Astrocyte of the cerebellum (primary cell): ENCODE results near the gene SMG6.
A peak's percentile ranks its signal among the peaks of the same experiment; 100 is the strongest.

Source experiments
- DNase-seq: peaks from one replicate; pipeline ENCODE4 v3.0.0-alpha.2; 2011; ENCODE audit warnings: low read depth
- H3K4me3 ChIP-seq: 2 replicates; pipeline ENCODE4 v1.5.1; 2011; ENCODE audit warnings: mild to moderate bottlenecking, low read depth, low read length, moderate library complexity
- in situ Hi-C: cut with HindIII; loops from 2 replicates; pipeline ENCODE4 v1.10.0; 2017; ENCODE audit warnings: low sequenced_read_pairs
- TF ChIP-seq, protein P1 (sequence below): IDR thresholded peaks from 2 replicates; pipeline ENCODE4 v1.5.1; 2012; ENCODE audit warnings: low read length, low read depth, moderate library complexity, mild to moderate bottlenecking; ENCODE audit errors: missing control alignments

The SMG6 gene

GRCh38 chr17:2197271-2197670 is 106.3 kb downstream of the SMG6 start:
- TF ChIP-seq, protein P1, sequence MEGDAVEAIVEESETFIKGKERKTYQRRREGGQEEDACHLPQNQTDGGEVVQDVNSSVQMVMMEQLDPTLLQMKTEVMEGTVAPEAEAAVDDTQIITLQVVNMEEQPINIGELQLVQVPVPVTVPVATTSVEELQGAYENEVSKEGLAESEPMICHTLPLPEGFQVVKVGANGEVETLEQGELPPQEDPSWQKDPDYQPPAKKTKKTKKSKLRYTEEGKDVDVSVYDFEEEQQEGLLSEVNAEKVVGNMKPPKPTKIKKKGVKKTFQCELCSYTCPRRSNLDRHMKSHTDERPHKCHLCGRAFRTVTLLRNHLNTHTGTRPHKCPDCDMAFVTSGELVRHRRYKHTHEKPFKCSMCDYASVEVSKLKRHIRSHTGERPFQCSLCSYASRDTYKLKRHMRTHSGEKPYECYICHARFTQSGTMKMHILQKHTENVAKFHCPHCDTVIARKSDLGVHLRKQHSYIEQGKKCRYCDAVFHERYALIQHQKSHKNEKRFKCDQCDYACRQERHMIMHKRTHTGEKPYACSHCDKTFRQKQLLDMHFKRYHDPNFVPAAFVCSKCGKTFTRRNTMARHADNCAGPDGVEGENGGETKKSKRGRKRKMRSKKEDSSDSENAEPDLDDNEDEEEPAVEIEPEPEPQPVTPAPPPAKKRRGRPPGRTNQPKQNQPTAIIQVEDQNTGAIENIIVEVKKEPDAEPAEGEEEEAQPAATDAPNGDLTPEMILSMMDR: no peak
- in situ Hi-C loops: no loop called here
- no peak overlapping the region for H3K4me3 ChIP-seq
- no peak for DNase-seq

GRCh38 chr17:2195729-2196128 is 107.9 kb downstream of the SMG6 start:
- no peak for DNase-seq
- no peak overlapping the region for H3K4me3 ChIP-seq
- TF ChIP-seq, protein P1: no peak
- in situ Hi-C loops: no loop called here

GRCh38 chr17:2194889-2195335 is 108.7 kb downstream of the SMG6 start:
- no peak overlapping the region for H3K4me3 ChIP-seq
- TF ChIP-seq, protein P1: no peak
- DNase-seq: no peak
- in situ Hi-C loops: no loop called here

GRCh38 chr17:2192367-2193057 is 111.1 kb downstream of the SMG6 start:
- TF ChIP-seq, protein P1: peak; percentile 16
- DNase-seq: peak; percentile 94
- H3K4me3 ChIP-seq: no peak overlapping the region
- in situ Hi-C loops: no loop called here

DNA sequence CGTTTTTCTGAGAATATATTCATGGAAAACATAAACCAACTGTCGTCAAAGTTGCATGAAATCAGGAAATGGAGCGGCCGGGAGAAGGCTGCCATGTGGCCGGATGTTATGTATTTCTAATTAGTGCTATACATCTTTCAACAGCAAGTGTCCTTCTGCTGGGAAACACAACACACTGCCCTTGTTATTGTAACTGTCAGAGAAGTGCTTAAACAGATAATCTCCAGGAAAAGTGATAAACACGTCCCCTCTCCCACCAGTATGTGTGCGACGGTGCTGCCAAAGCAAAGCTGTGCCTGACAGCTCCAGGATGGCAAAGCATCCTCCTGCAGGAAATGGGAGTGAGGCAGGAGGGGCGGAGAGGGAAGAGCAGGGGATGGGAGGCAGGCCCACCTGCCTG is 111.8 kb downstream of the SMG6 start:
- in situ Hi-C loops: no loop called here
- DNase-seq: no peak
- TF ChIP-seq, protein P1: no peak
- H3K4me3 ChIP-seq: no peak overlapping the region

GRCh38 chr17:2191227-2191626 is 112.4 kb downstream of the SMG6 start:
- no peak overlapping the region for H3K4me3 ChIP-seq
- DNase-seq: no peak
- TF ChIP-seq, protein P1: no peak
- in situ Hi-C loops: no loop called here

- no peak for DNase-seq
- TF ChIP-seq, protein P1: no peak
- no peak overlapping the region for H3K4me3 ChIP-seq
- in situ Hi-C loops: no loop called here
Observed at GRCh38 chr17:2190014-2190413, 113.6 kb downstream of the SMG6 start.
